CD4-positive, alpha-beta T cell (primary cell): Measurements from ENCODE around the gene TMEM45A. TPM values are rescaled to one million over a fixed set of nuclear protein-coding genes. Genes with fewer than 3 reads are reported as not detected.

ENCODE experiments used
- ATAC-seq: fragments of 200-7000 bp; cut with Tn5 transposase; one replicate; pipeline ENCODE4 v1.10.0; 2022; ENCODE audit warnings: mild to moderate bottlenecking; ENCODE audit not compliant: poor library complexity
- CTCF ChIA-PET: fragments of 350-600 bp; sonication (Branson Sonifier 250); formaldehyde crosslinking; loops from one replicate; lab custom pipeline; 2021; ENCODE audit warnings: antibody characterized with exemption, inconsistent platforms; lab: Charles Lee
- POLR2A ChIA-PET: fragments of 350-600 bp; sonication (Branson Sonifier 250); formaldehyde crosslinking; loops from one replicate; lab custom pipeline; 2021; ENCODE audit warnings: antibody characterized with exemption, inconsistent platforms; lab: Charles Lee
- DNase-seq, 14 experiments: peaks; one replicate each; pipeline ENCODE4 v3.0.0-alpha.2; 2013 to 2020; ENCODE audit warnings: mixed read lengths in 2 of 14
- H3K27ac ChIP-seq, 2 donors: one replicate each; pipeline versions ENCODE4 v1.5.1 to v1.7.0; 2013; ENCODE audit warnings: low read length in 2 of 2, low read depth in 1 of 2, mild to moderate bottlenecking in 1 of 2
- H3K27me3 ChIP-seq, 2 experiments: 1 replicate in 1 of 2; 2 replicates in 1 of 2; pipeline versions ENCODE4 v1.6.1 to v1.7.0; 2013; ENCODE audit warnings: low read length in 2 of 2, control low read depth in 1 of 2, mild to moderate bottlenecking in 1 of 2, moderate library complexity in 1 of 2; ENCODE audit not compliant: insufficient read depth in 2 of 2, control insufficient read depth in 1 of 2
- H3K36me3 ChIP-seq: one replicate; pipeline ENCODE4 v1.6.1; 2013; ENCODE audit warnings: low read length, control low read depth; ENCODE audit not compliant: insufficient read depth
- H3K4me1 ChIP-seq: one replicate; pipeline ENCODE4 v1.6.1; 2013; ENCODE audit warnings: low read length, control low read depth; ENCODE audit not compliant: insufficient read depth
- H3K4me3 ChIP-seq: one replicate; pipeline ENCODE4 v1.5.1; 2013; ENCODE audit warnings: mild to moderate bottlenecking, low read length, moderate library complexity
- H3K9me3 ChIP-seq, 2 experiments: 1 replicate in 1 of 2; 2 replicates in 1 of 2; pipeline versions ENCODE4 v1.6.1 to v1.7.0; 2013; ENCODE audit warnings: low read length in 2 of 2, mild to moderate bottlenecking in 2 of 2, control low read depth in 1 of 2, moderate library complexity in 1 of 2; ENCODE audit not compliant: control insufficient read depth in 1 of 2, insufficient read depth in 1 of 2
- H3K27ac Mint-ChIP-seq: one replicate; pipeline ENCODE4 v1.8.0; 2020; ENCODE audit warnings: mixed read lengths
- H3K27me3 Mint-ChIP-seq: one replicate; pipeline ENCODE4 v1.8.0; 2021; ENCODE audit warnings: mixed read lengths
- H3K36me3 Mint-ChIP-seq: one replicate; pipeline ENCODE4 v1.8.0; 2021; ENCODE audit warnings: low read depth, mixed read lengths
- H3K4me1 Mint-ChIP-seq: one replicate; pipeline ENCODE4 v1.8.0; 2021; ENCODE audit warnings: low read depth, mixed read lengths
- H3K4me3 Mint-ChIP-seq: one replicate; pipeline ENCODE4 v1.8.0; 2020; ENCODE audit warnings: mild to moderate bottlenecking, mixed read lengths
- H3K9me3 Mint-ChIP-seq: one replicate; pipeline ENCODE4 v1.8.0; 2020; ENCODE audit warnings: mixed read lengths
- intact Hi-C, 2 experiments: fragments of 100-400 bp; cut with DNase I in 1 of 2; cut with micrococcal nuclease in 1 of 2; formaldehyde crosslinking; loops; one replicate each; pipeline versions ENCODE4 v1.15.1 to v1.9.0; 2023 to 2025; cut with DNase I, micrococcal nuclease
- total RNA-seq, 174 experiments: library from RNA in 2 of 174; stranded (reverse) in 2 of 174; gene quantifications; one replicate each; pipeline ENCODE4 v1.2.3 and lab custom pipeline; 2021 to 2026
- TF ChIP-seq, protein P1 (sequence below): fragments of 200-600 bp; IDR thresholded peaks from one replicate; pipeline ENCODE4 v1.8.0; 2022; ENCODE audit warnings: antibody characterized with exemption, mild to moderate bottlenecking

TMEM45A gene
- total RNA-seq, 2 experiments from 2014 or later, result 0.08 TPM; not detected in 1

DNA sequence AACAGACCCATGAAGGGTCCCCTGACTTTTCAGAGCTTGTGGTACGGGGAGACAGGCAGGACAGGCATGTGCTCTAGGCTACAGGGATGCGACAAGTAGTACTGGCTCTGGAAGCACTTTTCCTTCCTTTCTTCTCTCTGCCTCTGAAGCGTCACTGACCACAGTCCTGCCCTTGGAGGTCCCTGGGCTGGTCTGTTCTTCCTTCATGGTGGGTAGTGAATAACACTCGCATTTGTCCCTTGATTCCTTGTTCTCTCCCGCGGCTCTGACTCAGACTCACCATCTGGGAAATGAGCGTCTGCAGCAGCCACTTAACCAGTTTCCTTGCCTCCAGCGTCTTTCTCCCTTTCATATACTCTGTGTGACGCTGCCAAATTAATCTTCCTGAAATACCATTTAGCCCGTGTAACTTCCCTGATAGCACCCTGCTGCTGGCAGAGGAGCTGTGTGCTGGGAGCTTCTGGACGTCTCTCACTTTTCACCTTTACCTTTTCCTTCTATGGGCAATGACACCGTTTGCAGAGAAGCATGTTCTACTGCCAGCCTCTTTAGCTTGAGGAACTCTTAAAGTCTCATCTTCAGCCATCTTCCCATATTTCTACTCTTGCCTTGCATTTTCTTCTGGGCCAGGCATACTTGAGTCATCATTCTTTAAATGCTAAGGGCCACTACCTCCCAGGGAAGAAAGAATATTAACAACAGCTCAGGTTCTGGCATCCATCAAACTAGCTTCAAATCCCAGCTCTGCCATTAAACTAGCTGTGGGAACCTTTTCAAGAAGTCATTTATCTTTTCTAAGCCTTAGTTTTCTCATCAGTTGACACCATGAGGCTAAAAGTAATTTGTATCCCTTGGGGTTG is 33.6 kb downstream of the TMEM45A start:
- no peaks in the 10 kb centered on the region for H3K4me1 Mint-ChIP-seq
- no peaks in the 10 kb centered on the region for H3K27me3 ChIP-seq
- ChIA-PET POLR2A (no interaction called here), CTCF (no interaction called here)
- H3K4me3 ChIP-seq, result no peak overlapping the region
- no peak overlapping the region for H3K4me3 Mint-ChIP-seq
- H3K4me1 ChIP-seq, result no peaks in the 10 kb centered on the region
- H3K9me3 Mint-ChIP-seq, result no peaks in the 10 kb centered on the region
- H3K36me3 ChIP-seq, result no peaks in the 10 kb centered on the region
- no peaks in the 10 kb centered on the region for H3K9me3 ChIP-seq
- no peaks in the 10 kb centered on the region for H3K36me3 Mint-ChIP-seq
- no peak for ATAC-seq
- DNase-seq, result no peak
- H3K27ac ChIP-seq, result no peak overlapping the region
- no peak overlapping the region for H3K27ac Mint-ChIP-seq
- peaks cover 8% of the 10 kb centered on the region for H3K27me3 Mint-ChIP-seq
- TF ChIP-seq, protein P1, sequence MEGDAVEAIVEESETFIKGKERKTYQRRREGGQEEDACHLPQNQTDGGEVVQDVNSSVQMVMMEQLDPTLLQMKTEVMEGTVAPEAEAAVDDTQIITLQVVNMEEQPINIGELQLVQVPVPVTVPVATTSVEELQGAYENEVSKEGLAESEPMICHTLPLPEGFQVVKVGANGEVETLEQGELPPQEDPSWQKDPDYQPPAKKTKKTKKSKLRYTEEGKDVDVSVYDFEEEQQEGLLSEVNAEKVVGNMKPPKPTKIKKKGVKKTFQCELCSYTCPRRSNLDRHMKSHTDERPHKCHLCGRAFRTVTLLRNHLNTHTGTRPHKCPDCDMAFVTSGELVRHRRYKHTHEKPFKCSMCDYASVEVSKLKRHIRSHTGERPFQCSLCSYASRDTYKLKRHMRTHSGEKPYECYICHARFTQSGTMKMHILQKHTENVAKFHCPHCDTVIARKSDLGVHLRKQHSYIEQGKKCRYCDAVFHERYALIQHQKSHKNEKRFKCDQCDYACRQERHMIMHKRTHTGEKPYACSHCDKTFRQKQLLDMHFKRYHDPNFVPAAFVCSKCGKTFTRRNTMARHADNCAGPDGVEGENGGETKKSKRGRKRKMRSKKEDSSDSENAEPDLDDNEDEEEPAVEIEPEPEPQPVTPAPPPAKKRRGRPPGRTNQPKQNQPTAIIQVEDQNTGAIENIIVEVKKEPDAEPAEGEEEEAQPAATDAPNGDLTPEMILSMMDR, result no peak
- intact Hi-C loops, result no loop called here

DNA sequence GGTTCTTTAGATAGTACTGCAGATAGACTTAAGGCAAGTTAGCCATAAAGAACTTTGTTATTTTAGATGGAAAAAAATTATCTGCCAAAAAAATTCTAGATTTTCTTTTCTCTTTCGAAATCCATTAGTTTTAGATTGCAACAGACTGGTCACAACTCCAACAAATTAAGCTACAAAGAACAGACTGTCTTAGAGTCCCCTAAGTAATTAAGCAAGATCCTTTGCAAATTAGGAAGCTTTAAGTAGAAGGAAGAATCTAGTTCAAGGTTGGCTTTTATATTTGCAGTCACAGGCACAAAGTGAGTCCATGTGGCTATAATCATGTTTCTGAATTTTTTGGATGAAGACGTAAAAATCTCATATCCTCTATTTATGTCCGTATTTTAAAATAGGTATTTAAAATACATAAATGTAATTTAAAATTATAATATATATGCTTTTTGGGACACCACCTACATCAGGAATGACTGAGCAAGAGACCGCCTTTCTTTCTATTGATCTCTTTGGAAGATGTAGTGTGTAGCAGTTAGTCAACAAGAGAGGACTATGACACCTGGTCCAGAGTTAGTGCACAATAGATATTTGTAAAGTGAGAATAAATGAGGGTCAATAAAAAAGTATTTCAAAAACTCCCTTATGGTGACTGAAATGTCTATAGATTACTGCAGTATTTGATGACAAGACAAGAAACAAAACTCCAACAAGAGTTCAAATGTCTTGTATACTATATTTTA is 34.4 kb downstream of the TMEM45A start:
- peaks cover 8% of the 10 kb centered on the region for H3K27me3 Mint-ChIP-seq
- H3K9me3 Mint-ChIP-seq, result no peaks in the 10 kb centered on the region
- Histone ChIP-seq H3K36me3 (no peaks in the 10 kb centered on the region), H3K4me3 (no peak overlapping the region), H3K9me3 (no peaks in the 10 kb centered on the region), H3K27ac (no peak overlapping the region), H3K4me1 (no peaks in the 10 kb centered on the region), H3K27me3 (no peaks in the 10 kb centered on the region)
- no peak overlapping the region for H3K27ac Mint-ChIP-seq
- no peaks in the 10 kb centered on the region for H3K36me3 Mint-ChIP-seq
- intact Hi-C loops, result no loop called here
- ATAC-seq (no peak), DNase-seq (no peak)
- ChIA-PET POLR2A (no interaction called here), CTCF (no interaction called here)
- TF ChIP-seq, protein P1, result no peak
- no peak overlapping the region for H3K4me3 Mint-ChIP-seq
- no peaks in the 10 kb centered on the region for H3K4me1 Mint-ChIP-seq

DNA sequence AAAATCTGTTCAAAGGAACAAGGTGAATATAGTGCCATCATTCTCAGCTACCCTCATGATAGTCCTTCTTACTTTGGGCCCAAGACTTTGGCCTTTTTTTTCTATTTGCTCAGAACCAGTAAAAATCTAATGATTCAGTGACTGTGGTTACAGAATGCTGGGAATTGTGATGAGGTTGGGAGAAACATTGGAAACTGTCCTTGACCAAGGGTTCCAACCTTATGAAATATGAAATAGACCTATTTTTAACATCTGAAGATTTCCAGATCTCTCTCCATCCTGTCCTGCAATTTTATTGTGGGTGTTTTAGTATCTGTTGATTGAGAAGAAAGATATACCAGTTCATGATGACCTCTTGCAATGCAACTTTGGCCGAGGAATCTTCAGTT is 34.9 kb downstream of the TMEM45A start:
- intact Hi-C loops, result no loop called here
- Mint-ChIP-seq H3K27me3 (peaks cover 8% of the 10 kb centered on the region), H3K4me1 (no peaks in the 10 kb centered on the region), H3K9me3 (no peaks in the 10 kb centered on the region), H3K4me3 (no peak overlapping the region), H3K36me3 (no peaks in the 10 kb centered on the region), H3K27ac (no peak overlapping the region)
- no peaks in the 10 kb centered on the region for H3K9me3 ChIP-seq
- no peaks in the 10 kb centered on the region for H3K4me1 ChIP-seq
- TF ChIP-seq, protein P1, result no peak
- no peak for DNase-seq
- no peaks in the 10 kb centered on the region for H3K27me3 ChIP-seq
- ATAC-seq, result no peak
- ChIA-PET POLR2A (no interaction called here), CTCF (no interaction called here)
- H3K4me3 ChIP-seq, result no peak overlapping the region
- H3K27ac ChIP-seq, result no peak overlapping the region
- H3K36me3 ChIP-seq, result no peaks in the 10 kb centered on the region
